Left ventricle myocardium inferior (tissue), 1 donor: ENCODE measurements around the gene CASS4. TPM values are rescaled to one million over a fixed set of nuclear protein-coding genes. Genes with fewer than 3 reads are reported as not detected.

Experiments
- DNase-seq: peaks from one replicate; pipeline ENCODE4 v3.0.0-alpha.2; 2020
- H3K27ac ChIP-seq: fragments of 200-600 bp; replicated peaks from 2 replicates; pipeline ENCODE4 v1.8.0; 2021
- H3K27me3 ChIP-seq: fragments of 200-600 bp; 2 replicates; pipeline ENCODE4 v1.8.0; 2021; ENCODE audit warnings: low read depth
- H3K36me3 ChIP-seq: fragments of 200-600 bp; 2 replicates; pipeline ENCODE4 v1.8.0; 2021
- H3K4me1 ChIP-seq: fragments of 200-600 bp; 2 replicates; pipeline ENCODE4 v1.8.0; 2021
- H3K4me3 ChIP-seq: fragments of 200-600 bp; 2 replicates; pipeline ENCODE4 v1.8.0; 2021; ENCODE audit warnings: mild to moderate bottlenecking, moderate library complexity
- H3K9me3 ChIP-seq: fragments of 200-600 bp; replicated peaks from 2 replicates; pipeline ENCODE4 v1.8.0; 2021
- intact Hi-C: fragments of 100-400 bp; cut with micrococcal nuclease; formaldehyde crosslinking; loops from one replicate; pipeline ENCODE4 v1.11.0; 2022
- total RNA-seq: library from RNA; stranded (reverse); fragmentation: NEBNext Ultra II Directional; extraction: Animal tissue kit (Norgen Biotek cat#: 25700); gene quantifications from one replicate; pipeline ENCODE4 v1.2.1, GENCODE V29; 2021
- TF ChIP-seq, protein P1 (sequence below): fragments of 200-600 bp; IDR thresholded peaks from 2 replicates; pipeline ENCODE4 v1.8.0; 2021; ENCODE audit warnings: antibody characterized with exemption, mild to moderate bottlenecking, borderline replicate concordance
- donor health status: DM: no; HTN: yes; CAD: no; lungs with severe emphysema.

CASS4 gene
- total RNA-seq, 1 donor from 2014 or later: 0.47 TPM

DNA sequence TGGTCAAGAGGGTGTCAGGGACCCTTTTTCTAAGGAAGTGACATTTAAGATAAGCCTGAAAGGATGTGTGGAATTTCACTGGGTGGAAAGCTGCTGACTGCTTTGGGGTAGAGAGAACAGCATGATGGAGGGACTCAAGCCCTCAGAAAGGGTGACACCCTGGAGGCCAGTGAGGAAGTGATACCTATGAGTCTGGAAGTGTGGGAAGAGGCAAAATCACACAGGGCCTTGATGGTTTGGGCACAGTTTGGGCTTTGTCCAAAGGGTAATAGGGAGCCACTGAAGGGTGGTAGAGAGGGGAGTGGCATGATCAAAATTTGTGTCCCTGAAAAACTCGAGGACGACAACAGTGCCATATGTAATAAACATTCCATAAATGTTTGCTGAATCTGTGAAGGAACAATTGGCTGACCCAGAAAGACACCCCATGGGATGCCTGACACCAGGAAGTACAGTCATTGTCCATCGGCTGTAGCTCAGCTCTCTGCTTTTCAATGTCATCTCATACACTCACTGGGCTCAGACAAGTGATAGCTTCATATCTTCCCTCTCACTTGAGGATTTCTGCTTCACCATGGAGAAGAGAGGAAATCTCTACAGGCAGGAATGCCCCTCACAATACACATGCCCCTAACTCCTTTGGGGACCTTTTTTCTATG is 21.3 kb downstream of the CASS4 start:
- H3K4me1 ChIP-seq: peaks cover 5% of the 10 kb centered on the region
- TF ChIP-seq, protein P1, sequence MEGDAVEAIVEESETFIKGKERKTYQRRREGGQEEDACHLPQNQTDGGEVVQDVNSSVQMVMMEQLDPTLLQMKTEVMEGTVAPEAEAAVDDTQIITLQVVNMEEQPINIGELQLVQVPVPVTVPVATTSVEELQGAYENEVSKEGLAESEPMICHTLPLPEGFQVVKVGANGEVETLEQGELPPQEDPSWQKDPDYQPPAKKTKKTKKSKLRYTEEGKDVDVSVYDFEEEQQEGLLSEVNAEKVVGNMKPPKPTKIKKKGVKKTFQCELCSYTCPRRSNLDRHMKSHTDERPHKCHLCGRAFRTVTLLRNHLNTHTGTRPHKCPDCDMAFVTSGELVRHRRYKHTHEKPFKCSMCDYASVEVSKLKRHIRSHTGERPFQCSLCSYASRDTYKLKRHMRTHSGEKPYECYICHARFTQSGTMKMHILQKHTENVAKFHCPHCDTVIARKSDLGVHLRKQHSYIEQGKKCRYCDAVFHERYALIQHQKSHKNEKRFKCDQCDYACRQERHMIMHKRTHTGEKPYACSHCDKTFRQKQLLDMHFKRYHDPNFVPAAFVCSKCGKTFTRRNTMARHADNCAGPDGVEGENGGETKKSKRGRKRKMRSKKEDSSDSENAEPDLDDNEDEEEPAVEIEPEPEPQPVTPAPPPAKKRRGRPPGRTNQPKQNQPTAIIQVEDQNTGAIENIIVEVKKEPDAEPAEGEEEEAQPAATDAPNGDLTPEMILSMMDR: no peak
- H3K9me3 ChIP-seq: no peaks in the 10 kb centered on the region
- no peak for DNase-seq
- H3K27me3 ChIP-seq: peaks cover 21% of the 10 kb centered on the region
- H3K36me3 ChIP-seq: no peaks in the 10 kb centered on the region
- intact Hi-C loops: no loop called here
- peak overlapping the region; percentile 10 for H3K27ac ChIP-seq
- no peak overlapping the region for H3K4me3 ChIP-seq

DNA sequence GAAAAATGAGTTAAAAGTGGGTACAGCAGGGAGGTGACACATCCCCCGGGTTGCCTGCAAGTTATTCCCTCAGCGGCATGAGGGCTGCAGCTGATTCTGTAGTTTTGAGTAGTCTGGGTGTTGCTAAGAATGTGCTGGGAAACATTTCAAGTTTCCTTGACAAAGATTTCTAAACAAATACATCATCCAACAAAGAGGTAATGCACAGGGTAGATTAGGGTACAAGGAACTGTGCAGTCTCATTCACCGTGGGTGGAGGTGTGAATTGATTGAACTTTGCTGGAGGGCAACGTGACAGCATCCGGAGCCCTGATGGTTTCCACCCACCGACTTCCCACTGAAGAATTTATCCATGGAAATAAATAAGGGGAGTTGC is 21.8 kb downstream of the CASS4 start:
- Histone ChIP-seq H3K27me3 (peaks cover 21% of the 10 kb centered on the region), H3K9me3 (no peaks in the 10 kb centered on the region), H3K27ac (peak overlapping the region; percentile 10), H3K4me1 (peaks cover 5% of the 10 kb centered on the region), H3K4me3 (no peak overlapping the region), H3K36me3 (no peaks in the 10 kb centered on the region)
- intact Hi-C loops: no loop called here
- DNase-seq: no peak
- TF ChIP-seq, protein P1: no peak

DNA sequence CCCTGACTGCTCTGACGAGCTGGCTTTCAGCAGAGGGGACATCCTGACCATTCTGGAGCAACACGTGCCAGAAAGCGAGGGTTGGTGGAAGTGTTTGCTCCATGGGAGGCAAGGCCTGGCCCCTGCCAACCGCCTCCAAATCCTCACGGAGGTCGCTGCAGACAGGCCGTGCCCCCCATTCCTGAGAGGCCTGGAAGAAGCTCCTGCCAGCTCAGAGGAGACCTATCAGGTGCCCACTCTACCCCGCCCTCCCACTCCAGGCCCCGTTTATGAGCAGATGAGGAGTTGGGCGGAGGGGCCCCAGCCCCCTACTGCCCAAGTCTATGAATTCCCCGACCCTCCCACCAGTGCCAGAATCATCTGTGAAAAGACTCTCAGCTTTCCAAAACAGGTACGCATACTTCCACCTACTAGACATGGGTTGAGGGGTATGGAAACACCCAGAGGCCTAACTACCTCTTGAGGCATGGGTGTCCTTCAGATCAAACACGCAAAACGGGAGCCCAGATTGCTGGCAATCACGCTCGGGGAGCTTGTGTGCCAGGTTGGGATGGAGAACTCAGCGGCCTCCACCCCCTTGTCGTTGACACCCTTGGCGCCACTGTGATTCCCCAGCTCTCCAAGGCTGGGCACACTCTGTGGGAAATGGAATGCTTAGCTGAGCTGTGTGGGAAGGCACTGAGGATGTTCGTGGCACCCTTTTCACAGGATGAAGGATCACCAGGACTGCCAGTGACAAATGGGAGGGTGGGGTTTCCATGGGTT is 25.3 kb downstream of the CASS4 start:
- H3K4me3 ChIP-seq: no peak overlapping the region
- H3K27ac ChIP-seq: no peak overlapping the region
- TF ChIP-seq, protein P1: no peak
- H3K4me1 ChIP-seq: peaks cover 5% of the 10 kb centered on the region
- DNase-seq: no peak
- H3K27me3 ChIP-seq: peaks cover 11% of the 10 kb centered on the region
- H3K9me3 ChIP-seq: no peaks in the 10 kb centered on the region
- intact Hi-C loops: no loop called here
- no peaks in the 10 kb centered on the region for H3K36me3 ChIP-seq

DNA sequence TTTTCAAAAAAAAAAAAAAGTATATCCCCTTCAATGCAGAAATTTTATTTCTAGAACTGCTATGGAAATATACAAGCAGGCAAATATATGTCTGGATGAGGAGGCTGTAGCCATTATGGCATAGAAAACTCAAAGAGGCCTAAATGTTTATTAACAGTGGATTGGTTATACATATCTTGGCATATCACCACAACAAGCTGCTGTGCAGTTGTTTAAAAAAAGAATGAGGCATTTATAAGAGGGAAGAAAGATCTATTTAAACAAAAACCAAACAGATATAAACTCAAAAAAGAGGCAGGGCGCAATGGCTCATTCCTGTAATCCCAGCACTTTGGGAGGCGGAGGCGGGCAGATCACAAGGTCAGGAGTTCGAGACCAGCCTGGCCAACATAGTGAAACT is 26.2 kb downstream of the CASS4 start:
- Histone ChIP-seq H3K27me3 (peaks cover 2% of the 10 kb centered on the region), H3K9me3 (no peaks in the 10 kb centered on the region), H3K27ac (no peak overlapping the region), H3K36me3 (no peaks in the 10 kb centered on the region), H3K4me1 (peaks cover 5% of the 10 kb centered on the region), H3K4me3 (no peak overlapping the region)
- intact Hi-C loops: no loop called here
- DNase-seq: no peak
- TF ChIP-seq, protein P1: no peak

DNA sequence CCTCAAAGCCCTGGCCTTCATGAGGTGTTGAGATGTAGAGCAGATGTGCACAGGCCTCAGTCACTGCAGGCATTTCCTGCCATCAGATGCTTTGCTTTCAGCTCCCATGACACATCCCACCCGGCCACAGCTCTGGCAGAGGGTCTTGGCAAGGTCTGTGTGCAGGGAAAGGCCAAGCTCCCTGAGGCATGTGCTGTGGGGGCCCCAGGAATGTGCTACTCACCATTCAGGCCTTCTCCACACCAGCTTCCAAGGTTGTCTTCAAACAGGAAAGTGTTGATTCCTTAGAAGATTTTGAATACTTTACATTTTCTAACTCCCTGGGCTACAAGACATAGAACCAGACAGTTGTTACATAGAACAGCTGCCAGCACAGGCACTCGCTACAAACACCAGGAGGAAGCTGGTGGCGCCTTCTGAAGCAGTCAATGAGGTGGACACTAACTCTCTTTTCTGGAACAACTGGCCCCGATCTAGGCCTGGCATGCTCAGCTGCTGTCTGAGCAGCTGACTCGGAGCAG is 27.8 kb downstream of the CASS4 start:
- Histone ChIP-seq H3K4me1 (peaks cover 15% of the 10 kb centered on the region), H3K27ac (peak overlapping the region; percentile 54), H3K27me3 (no peaks in the 10 kb centered on the region), H3K36me3 (no peaks in the 10 kb centered on the region), H3K9me3 (no peaks in the 10 kb centered on the region), H3K4me3 (no peak overlapping the region)
- DNase-seq: peak; percentile 78
- intact Hi-C loops: no loop called here
- TF ChIP-seq, protein P1: no peak
